GM20000 (cell line): Measurements from ENCODE around the gene CRYGN.

ENCODE experiments used
- DNase-seq: peaks from one replicate; pipeline ENCODE4 v3.0.0; 2012; ENCODE audit warnings: low spot score
- CTCF ChIP-seq: IDR thresholded peaks from 2 replicates; pipeline ENCODE4 v1.5.1; 2012; ENCODE audit warnings: mild to moderate bottlenecking, control low read depth; ENCODE audit errors: extremely low read depth, missing control alignments

CRYGN gene

GRCh38 chr7:151392426-151392825 lies 47.5 kb downstream of the CRYGN start:
- TF ChIP-seq CTCF, result no peak
- no peak for DNase-seq

- no peak for DNase-seq
- no peak for TF ChIP-seq CTCF
Observed at GRCh38 chr7:151392002-151392401, 47.9 kb downstream of the CRYGN start.

- no peak for TF ChIP-seq CTCF
- DNase-seq, result no peak
Observed at GRCh38 chr7:151391358-151391730, 48.6 kb downstream of the CRYGN start.

- DNase-seq, result no peak
- TF ChIP-seq CTCF, result no peak
Observed at GRCh38 chr7:151390598-151391357, 49.2 kb downstream of the CRYGN start.

- no peak for DNase-seq
- no peak for TF ChIP-seq CTCF
Observed at GRCh38 chr7:151389768-151390597, 50.0 kb downstream of the CRYGN start.

GRCh38 chr7:151389096-151389767 lies 50.7 kb downstream of the CRYGN start:
- no peak for TF ChIP-seq CTCF
- no peak for DNase-seq

GRCh38 chr7:151388430-151388829 lies 51.5 kb downstream of the CRYGN start:
- no peak for TF ChIP-seq CTCF
- no peak for DNase-seq
